GM19438 (cell line): ENCODE results near the gene OR52R1.
"Not testable (repeated sequence)": the region's sequence is repeated elsewhere in the genome, so short reads cannot be mapped to it uniquely, and the experiment has no call there.

Experiments used
- ATAC-seq: cut with Tn5 transposase; IDR thresholded peaks from one replicate; pipeline ENCODE4 v1.9.1; 2021; ENCODE audit warnings: low read depth; ENCODE audit not compliant: unreplicated experiment

Gene OR52R1

DNA sequence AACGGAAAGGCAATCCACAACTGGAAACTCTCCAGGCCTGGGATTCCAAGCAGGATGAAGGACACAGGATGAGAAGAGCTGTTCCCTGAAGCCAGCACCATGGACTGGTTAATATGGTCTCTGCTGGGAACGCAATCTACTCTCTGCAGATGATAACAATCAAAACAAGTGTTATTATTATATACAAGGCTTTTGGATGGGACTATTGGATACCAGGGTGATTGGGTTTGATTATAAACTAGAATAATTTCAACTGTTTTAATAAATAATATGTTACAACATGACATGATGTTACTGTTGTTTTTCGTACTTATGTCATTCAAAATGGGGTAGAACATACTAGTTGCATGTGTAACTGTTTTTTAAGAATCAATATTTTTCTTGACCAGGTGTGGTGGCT is at the start of gene OR52R1:
Gene OR52R1 (minus strand): TSS at position 101 of the 400 bp plus-strand sequence. CDS start 0 bp downstream, at position 101.
- no peak for ATAC-seq

DNA sequence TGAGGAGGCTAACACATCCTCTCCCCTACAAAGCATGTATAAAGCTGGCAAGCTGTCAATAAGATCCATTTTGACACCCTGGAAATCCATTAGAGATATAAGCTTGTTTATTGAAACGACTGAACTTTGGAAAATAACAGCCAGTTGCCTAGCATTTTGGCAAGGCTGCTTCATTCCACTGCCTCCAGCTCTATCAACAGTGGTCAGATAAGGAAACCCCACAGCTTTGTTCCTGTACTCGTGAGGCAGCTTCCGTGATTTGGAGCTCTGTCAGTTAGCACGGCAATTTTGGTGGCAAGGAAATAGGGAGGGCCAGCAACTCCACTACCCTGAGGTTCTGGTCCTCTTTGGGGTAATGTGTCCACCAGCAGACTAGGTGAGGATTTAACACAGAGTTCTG is 46.9 kb upstream of the OR52R1 start:
- ATAC-seq: no peak

DNA sequence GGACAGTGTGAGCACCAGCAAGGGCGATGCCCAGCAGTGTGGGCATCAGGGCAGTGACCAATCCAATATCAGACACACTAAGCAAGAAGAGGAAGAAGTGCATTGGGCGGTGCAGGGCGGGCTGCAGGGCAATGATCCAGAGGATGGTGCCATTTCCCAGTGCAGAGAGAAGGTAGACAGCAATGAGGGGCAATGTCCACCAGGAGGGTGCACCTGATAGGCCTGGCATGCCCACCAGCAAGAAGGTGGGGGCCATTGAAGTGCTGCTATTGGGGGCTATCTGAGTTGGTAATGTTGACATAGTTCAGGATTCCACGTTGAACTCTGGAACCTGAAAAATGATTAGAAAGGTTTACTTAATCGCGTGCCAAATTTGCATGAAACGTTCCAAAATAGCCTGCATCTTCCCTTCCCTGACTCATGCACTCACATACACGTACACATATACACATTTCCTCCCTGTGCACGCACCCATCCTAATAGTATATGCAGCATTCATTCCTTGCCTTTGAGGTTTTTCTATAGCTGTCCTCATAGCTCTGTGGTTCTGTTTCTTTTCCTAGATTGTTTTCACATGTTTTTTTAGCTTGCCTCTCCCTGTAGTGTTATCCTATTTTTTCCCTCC is 44.8 kb upstream of the OR52R1 start, which contains the start of gene OR51S1:
Gene OR51S1 (minus strand): TSS at position 301 of the 625 bp plus-strand sequence. CDS start 0 bp downstream, at position 301.
- ATAC-seq: no peak

DNA sequence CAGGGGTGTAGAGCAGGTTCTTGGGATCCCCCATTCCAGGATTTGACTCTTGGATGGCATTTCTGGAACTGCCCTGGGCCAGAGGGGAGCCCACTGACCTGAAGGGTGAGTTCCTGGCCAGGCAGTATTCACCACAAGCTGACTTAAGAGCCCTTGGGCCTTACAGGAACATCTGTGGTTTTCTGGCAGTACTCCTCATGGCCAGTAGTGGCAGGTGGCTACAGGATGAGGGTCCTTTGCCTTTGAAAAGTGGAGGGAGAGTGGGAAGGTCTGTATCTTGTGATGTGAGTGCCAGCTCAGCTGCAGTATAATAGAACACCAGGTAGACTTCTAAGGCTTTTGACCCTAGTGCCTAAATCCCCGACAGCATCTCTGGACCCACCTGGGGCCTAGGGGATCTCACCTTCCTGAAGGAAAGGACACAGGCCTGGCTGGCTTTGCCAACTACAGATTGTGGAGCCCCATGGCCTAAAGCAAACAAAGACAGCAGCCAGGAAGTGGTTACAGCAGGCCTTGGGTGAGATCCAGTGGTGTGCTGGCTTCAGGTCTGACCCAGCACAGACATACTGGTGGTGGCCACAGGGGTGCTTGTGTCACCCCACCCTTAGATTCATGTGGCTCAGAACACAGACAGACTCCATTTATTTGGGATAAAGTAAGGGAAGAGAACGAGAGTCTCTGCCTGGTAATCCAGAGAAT is 35.8 kb upstream of the OR52R1 start:
- no peak for ATAC-seq

DNA sequence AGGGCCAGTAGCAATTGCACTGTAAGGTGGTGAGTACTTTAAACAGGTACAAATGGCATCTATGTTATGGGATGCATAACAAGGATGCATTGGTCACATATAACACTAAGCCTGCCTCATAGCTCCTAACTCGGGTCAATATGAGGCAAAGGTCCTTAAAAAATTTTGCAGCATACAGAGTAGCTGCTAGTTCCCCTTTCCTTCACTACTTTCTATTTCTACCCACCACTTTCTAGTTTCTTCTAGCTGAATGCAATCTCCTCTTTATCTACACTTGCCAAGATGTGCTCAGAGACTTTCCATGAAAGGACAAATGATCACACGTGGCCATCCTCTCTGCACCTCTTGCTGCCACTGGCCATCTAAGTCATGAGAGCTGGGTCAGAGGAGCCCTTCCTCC is 26.7 kb upstream of the OR52R1 start:
- ATAC-seq: no peak

DNA sequence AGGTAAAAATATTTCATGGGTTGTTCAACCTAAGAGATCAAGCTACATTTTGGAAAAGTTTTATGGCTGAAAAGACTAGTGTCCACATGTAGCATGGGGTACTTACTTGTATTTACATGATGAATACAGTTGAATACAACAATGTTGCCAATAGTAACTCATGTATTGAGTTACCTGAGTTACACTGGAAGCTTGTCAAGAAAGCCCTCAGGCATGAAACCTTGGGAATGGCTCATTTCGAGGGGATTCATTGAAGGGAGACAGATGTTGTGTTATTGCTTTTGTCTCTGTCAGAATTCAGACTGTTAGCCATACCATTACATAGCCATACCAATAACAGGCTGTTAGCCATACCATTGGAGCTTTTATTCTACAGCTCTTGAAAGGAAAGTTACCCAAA is 26.2 kb upstream of the OR52R1 start:
- no peak for ATAC-seq

DNA sequence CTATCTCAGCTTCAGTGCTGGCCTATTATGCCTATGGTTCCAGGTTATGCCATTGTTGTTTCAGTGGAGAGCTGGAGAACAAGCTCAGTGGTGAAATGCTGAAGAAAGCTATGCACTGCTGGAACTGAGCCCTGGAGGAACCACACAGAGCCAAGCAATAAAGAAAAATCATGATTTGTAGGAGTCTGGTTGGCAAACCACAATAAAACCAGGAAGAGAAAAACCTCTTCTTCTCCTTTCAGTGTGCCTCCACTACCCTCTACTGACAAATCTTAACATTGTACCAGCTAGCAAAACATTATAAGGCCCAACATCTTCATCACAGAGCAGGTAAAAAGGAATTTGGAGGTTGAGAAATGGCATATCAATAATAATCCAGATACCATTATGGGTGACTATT is 22.2 kb upstream of the OR52R1 start:
- no peak for ATAC-seq

DNA sequence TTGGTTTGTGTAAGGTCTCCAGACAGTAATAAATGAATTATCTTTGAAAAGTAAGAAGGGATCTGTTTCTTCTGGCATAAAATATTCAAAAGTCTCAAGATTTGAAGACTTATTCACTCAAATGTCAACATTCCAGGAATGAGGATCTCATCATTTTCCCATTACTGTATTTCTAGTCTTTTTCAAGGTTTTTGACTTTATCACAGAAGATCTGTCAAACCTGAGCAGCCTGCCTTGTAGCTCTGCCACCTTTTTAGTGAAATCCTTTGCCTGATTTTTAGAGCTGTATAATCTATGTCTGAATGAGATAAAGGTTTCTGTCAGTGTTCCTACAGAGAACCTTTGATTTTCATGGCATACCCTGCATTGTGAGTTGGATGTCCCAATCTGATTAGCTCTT is 21.0 kb upstream of the OR52R1 start:
- no peak for ATAC-seq

DNA sequence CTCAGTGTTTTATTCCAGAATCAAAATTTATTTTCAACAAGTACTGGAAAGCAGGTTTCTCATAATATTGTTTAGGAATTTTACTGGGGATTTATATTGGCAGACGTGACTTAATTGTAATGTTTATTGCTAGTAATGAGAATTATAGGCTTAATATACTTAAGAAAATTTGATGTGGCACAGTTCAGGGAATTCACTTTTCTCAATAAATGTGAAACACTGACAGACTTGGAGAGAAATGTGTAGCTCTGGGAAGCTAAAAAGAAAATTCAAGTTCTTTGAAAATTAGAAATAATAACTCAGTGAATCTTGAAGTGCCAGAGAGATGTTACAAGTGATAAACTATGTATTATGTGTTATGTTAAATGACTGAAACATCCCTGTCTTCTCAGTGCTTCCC is 16.8 kb upstream of the OR52R1 start, which contains the start of gene OR51F2:
Gene OR51F2 (plus strand): TSS at position 301 of the 400 bp plus-strand sequence. CDS start 101 bp downstream, outside the sequence.
- no peak for ATAC-seq

DNA sequence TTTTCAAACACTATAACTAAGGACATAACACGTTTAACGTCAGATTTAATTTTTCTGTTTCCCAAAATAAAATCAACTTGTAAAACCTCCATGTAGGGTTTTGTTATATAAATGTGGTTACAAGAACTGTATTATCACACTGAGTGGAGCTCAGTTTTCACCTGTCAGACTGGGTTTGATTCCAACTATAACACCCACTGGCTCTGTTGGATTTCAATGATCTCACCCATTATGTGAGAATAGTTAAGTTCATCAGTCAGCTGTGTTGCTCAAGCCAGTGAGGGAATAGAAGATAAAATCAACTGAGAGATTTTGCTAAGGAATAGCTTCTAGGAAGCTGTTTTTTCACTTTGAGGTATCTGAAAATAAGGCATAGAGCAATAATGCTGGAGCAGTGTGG is 5.1 kb upstream of the OR52R1 start:
- ATAC-seq: no peak

DNA sequence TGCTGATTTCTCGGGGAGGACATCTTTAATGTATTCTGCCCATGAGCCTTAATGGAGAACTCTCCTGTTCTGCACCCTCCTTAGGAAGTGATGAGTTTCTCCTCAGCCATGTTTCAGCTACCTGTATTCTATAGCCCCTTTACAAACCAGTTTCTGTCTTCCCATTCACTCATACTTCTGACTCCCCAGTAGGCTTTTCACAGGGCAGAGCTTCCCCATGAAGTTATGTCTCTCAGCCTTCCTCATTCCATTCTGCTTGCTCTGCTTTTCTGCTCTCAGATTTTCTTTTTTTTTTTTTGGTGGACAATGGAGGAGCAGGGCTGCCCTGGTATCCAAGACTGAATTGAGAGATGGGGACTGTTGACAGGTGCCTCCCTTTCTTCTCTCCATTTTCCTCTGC is 4.3 kb upstream of the OR52R1 start:
- no peak for ATAC-seq

DNA sequence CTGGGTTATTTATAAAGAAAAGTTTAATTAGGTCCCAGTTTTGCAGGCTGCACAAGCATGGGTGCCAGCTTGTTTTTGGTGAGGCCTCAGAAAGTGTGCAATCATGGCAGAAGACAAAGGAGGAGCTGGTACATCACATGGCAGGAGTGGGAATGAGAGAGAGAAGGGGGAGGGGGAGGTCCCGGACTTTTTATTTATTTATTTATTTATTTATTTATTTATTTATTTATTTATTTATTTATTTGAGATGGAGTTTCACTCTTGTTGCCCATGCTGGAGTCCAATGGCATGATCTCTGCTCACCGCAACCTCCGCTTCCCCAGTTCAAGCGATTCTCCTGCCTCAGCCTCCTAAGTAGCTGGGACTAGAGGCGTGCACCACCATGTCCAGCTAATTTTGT is 2.9 kb downstream of the OR52R1 start:
- not testable (repeated sequence) for ATAC-seq

DNA sequence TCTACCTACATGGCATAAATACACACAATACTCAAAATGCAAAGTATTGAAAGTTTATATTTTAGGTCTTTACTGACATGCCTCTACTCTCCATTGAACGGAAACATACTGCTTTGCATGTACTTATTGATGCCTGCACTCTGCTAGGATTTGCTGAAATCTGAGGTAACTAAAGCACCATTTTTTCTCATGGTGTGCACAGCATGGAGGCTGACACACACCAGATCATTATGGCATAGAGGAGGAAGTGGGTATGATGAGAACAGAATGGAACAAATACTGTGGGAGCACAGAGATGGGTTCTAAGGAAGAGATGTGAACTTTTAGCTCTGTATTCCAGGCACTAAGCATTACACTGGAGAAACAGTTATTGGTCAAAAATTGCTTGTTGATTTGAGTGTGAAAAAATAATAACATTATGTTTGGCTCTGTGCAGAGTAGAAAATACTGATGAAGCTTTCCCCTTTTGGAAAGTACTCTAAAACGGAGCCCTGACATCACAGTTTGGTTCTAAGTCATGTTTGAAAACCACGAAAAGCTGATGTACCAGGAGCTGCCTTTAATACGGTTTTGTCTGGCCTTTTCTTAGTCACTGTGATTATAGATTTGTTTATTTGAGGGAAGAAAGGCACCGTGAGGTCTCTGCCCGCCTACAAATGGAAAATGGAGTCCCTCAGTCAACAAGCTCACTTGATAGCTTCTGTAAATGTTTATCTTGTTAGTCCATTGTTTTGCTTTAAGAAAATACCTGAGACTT is 5.6 kb downstream of the OR52R1 start:
- no peak for ATAC-seq

DNA sequence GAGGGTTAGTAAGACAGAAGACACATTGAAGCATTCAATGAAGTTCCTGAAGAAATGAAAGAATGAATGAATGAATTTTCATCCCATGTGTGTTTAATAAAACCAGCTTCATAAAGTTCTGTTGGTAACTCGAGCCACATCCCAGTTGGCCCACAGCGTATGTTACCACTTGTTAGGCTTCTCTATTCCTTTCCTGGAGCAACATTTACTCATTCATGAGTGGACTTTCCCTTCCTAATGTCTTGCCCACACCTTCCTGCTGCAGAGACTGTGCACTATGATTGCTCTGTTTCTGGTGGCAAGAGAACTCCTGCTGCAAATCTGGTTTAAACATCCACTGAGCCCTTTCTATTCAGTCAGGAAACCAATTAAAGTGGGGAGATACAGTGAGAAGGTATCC is 7.0 kb downstream of the OR52R1 start:
- no peak for ATAC-seq

DNA sequence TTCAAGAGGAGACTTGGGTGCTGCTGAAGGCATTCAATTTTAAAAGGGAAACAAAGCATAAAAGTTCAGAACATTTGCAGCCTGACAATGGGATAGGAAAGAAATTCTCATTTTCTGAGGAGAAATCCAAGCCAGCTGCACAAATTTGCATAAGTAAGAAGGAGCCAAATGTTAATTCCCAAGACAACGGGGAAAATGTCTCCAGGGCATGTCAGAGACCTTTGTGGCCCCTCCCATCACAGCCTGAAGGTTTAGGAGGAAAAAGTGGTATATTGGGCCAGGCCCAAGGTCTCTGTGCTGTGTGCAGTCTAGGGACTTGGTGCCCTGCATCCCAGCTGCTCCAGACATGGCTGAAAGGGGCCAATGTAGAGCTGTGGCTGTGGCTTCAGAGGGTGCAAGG is 21.7 kb downstream of the OR52R1 start:
- no peak for ATAC-seq

DNA sequence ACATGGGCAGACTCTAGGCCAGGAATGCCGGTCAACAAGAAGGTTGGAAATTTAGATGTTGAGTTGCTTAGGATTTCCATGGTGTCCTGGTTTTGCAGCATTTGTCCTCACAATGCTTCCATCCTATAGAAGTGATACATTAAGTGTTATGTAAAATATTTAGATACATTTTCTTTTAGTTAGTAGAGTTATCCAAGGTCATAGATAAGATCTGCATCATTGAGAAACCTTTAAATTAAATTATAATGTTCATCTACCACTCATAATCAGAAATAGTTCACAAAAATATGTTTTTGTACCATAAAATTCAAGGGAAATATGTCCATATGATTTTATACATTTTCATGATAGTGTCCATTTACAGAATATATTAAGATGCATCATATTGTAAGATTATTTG is 34.3 kb downstream of the OR52R1 start, which contains the start of gene OR51F1:
Gene OR51F1 (minus strand): TSS at position 101 of the 400 bp plus-strand sequence. CDS start 0 bp downstream, at position 101.
- ATAC-seq: no peak

DNA sequence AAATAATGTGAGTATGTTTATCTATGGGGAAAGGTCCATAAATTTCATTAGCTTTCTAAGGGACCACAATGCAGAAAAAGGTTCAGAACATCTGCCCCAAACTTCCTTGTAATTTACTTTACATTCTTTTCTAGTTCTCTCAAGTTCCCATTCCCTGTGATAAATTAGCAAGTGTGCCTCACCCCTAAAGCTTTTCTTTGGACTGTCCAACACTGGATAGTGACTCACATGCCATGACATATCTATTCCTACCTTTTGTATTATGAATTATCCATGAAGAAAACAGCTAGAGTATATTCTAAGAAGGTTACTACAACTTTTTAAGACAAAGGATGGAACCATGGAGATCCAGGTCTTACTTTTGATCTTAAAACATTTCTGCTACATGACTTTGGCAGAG is 36.1 kb downstream of the OR52R1 start:
- no peak for ATAC-seq

DNA sequence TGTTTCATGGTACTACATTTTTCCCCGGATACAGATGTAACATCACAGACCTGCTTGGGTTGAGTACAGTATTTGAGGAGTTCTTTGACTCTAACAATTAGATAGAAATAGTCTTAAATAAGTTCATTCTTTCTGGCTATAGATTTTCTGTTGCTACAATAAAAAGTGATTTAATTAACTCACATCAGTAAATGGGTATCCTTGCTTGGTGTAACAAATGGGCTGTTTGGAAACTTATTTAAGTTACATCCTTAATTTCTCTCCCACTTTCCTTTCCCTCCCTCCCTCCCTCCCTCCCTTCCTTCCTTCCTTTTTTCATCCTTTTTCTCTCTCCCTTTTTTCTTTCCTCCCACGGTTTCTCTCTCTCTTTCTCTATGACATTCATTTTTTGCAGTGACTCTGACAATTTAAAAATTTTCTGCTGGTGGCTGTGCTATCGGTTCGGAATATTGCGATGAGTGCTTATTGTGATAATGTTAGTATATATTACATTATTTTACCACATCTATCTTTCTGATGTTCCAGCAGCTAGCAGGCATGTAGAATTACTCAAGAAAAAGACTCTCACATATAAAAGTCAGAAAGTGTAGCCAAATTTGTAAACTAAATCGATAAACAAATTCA is 37.6 kb downstream of the OR52R1 start:
- no peak for ATAC-seq

DNA sequence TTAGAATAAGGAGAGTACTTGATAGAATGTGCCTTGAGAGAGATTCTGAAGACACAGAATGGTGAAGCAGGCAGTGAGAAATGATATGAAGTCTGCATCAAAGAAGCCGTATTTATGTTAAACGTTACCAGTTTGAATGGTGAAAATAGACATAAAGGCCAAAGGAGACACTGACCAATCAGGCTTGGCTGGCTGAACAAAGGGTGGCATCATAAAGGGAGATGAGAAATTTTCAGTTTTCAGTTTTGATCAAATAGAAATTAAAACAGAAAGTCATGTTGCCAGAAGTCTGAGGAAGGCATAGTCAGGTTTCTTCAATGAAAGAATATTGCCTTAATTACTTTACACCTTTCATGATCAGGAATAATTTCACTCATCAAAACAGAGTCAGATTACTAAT is 41.1 kb downstream of the OR52R1 start:
- ATAC-seq: no peak
